SK-N-SH (cell line): Measurements from ENCODE around the gene LTBP1. TPM values are rescaled to one million over a fixed set of nuclear protein-coding genes. Genes with fewer than 3 reads are reported as not detected.

Source experiments
- CTCF ChIA-PET: fragments of 300-600, 350-600 bp; formaldehyde crosslinking; extraction: SDS; loops from one replicate; lab custom pipeline; 2021; lab: Yijun Ruan, JAX
- POLR2A ChIA-PET: fragments of 350-600 bp; sonication (Branson Sonifier 250); formaldehyde crosslinking; extraction: SDS; loops from one replicate; lab custom pipeline; 2020; ENCODE audit warnings: antibody characterized with exemption, inconsistent platforms; lab: Yijun Ruan, JAX
- DNase-seq: peaks from one replicate; pipeline ENCODE4 v3.0.0; 2012
- H2AFZ ChIP-seq: fragments of 200-600 bp; sonication (generic); 2 replicates; pipeline ENCODE4 v1.8.1; 2016; ENCODE audit warnings: antibody characterized with exemption, mild to moderate bottlenecking, low read depth
- H3F3A ChIP-seq: fragments of 200-600 bp; sonication (generic); replicated peaks from 2 replicates; pipeline ENCODE3; 2016; ENCODE audit warnings: antibody characterized with exemption, mild to moderate bottlenecking; ENCODE audit not compliant: insufficient read depth
- H3K27ac ChIP-seq, 2 experiments: fragments of 200-500 bp in 1 of 2; fragments of 200-600 bp in 1 of 2; sonication (Bioruptor generic) in 1 of 2; sonication (generic), shearing (Covaris generic) in 1 of 2; 2 replicates each; pipeline versions ENCODE4 v1.5.1 to v1.6.1; 2014 to 2016; ENCODE audit warnings: low read depth in 2 of 2, inconsistent platforms in 1 of 2, low read length in 1 of 2, mild to moderate bottlenecking in 1 of 2, mixed read lengths in 1 of 2
- H3K27me3 ChIP-seq: fragments of 200-600 bp; sonication (generic), shearing (Covaris generic); 2 replicates; pipeline ENCODE4 v1.6.1; 2016; ENCODE audit warnings: mixed run types; ENCODE audit not compliant: insufficient read depth
- H3K36me3 ChIP-seq, 2 experiments: fragments of 200-500 bp in 1 of 2; fragments of 200-600 bp in 1 of 2; sonication (Bioruptor generic) in 1 of 2; sonication (generic) in 1 of 2; replicated peaks in 1 of 2; 2 replicates each; pipeline versions ENCODE3 to v1.5.1; 2014 to 2016; ENCODE audit warnings: low read length in 1 of 2, mild to moderate bottlenecking in 1 of 2; ENCODE audit not compliant: insufficient read depth in 2 of 2, control insufficient read depth in 1 of 2
- H3K4me1 ChIP-seq, 2 experiments: fragments of 200-500 bp in 1 of 2; fragments of 200-600 bp in 1 of 2; sonication (Bioruptor generic) in 1 of 2; sonication (generic), shearing (Covaris generic) in 1 of 2; 2 replicates each; pipeline versions ENCODE4 v1.5.1 to v1.6.1; 2014 to 2016; ENCODE audit warnings: low read depth in 1 of 2, low read length in 1 of 2, mixed run types in 1 of 2; ENCODE audit not compliant: insufficient read depth in 2 of 2, control insufficient read depth in 1 of 2
- H3K4me2 ChIP-seq: fragments of 200-600 bp; sonication (generic), shearing (Covaris generic); 2 replicates; pipeline ENCODE4 v1.6.1; 2017; ENCODE audit warnings: mixed run types
- H3K4me3 ChIP-seq, 2 experiments: fragments of 200-500 bp in 1 of 2; fragments of 200-600 bp in 1 of 2; sonication (Bioruptor generic) in 1 of 2; sonication (generic), shearing (Covaris generic) in 1 of 2; 2 replicates each; pipeline versions ENCODE4 v1.5.1 to v1.8.1; 2014 to 2016; ENCODE audit warnings: low read depth in 2 of 2, inconsistent platforms in 1 of 2, low read length in 1 of 2, mild to moderate bottlenecking in 1 of 2, mixed read lengths in 1 of 2, moderate library complexity in 1 of 2
- H3K79me2 ChIP-seq: fragments of 200-600 bp; sonication (generic); 2 replicates; pipeline ENCODE4 v1.8.1; 2017; ENCODE audit warnings: mild to moderate bottlenecking; ENCODE audit not compliant: insufficient read depth
- H3K9ac ChIP-seq: fragments of 200-600 bp; sonication (generic); 2 replicates; pipeline ENCODE4 v1.6.1; 2017; ENCODE audit warnings: mixed run types
- H3K9me2 ChIP-seq: fragments of 200-600 bp; sonication (generic); 2 replicates; pipeline ENCODE4 v1.6.1; 2017; ENCODE audit warnings: mixed run types
- H3K9me3 ChIP-seq: fragments of 200-600 bp; sonication (generic); 2 replicates; pipeline ENCODE4 v1.6.1; 2017; ENCODE audit warnings: mixed run types, mild to moderate bottlenecking, moderate library complexity
- H4K20me1 ChIP-seq: fragments of 200-600 bp; sonication (generic); 2 replicates; pipeline ENCODE4 v1.6.1; 2017; ENCODE audit warnings: mild to moderate bottlenecking, mixed run types; ENCODE audit not compliant: insufficient read depth
- EZH2phosphoT487 ChIP-seq: fragments of 200-600 bp; sonication (generic); IDR thresholded peaks from 2 replicates; pipeline ENCODE4 v1.6.1; 2017; ENCODE audit warnings: low read depth, mixed run types, mild to moderate bottlenecking, antibody characterized with exemption, moderate library complexity, borderline replicate concordance
- GATA2 ChIP-seq: sonication (generic); formaldehyde crosslinking; IDR thresholded peaks from 2 replicates; pipeline ENCODE4 v1.5.0; 2020; ENCODE audit warnings: mild to moderate bottlenecking, missing genetic modification reagents
- MAX ChIP-seq: IDR thresholded peaks from 2 replicates; pipeline ENCODE4 v1.4.0; 2012; ENCODE audit warnings: low read depth
- NFIC ChIP-seq: IDR thresholded peaks from 2 replicates; pipeline ENCODE4 v1.4.0; 2012; ENCODE audit warnings: borderline replicate concordance
- RAD21 ChIP-seq: IDR thresholded peaks from 2 replicates; pipeline ENCODE4 v1.6.1; 2012; ENCODE audit warnings: mild to moderate bottlenecking, low read length
- RXRA ChIP-seq: IDR thresholded peaks from 2 replicates; pipeline ENCODE4 v1.4.0; 2012; ENCODE audit warnings: low read depth, mild to moderate bottlenecking, borderline replicate concordance
- SMC3 ChIP-seq: IDR thresholded peaks from 2 replicates; pipeline ENCODE4 v1.6.1; 2012; ENCODE audit warnings: low read depth, low read length, improper control_type of control experiment
- TAF1 ChIP-seq: IDR thresholded peaks from 2 replicates; pipeline ENCODE4 v1.6.1; 2012; ENCODE audit warnings: low read depth, mild to moderate bottlenecking, low read length, moderate library complexity, borderline replicate concordance
- TCF12 ChIP-seq: IDR thresholded peaks from 2 replicates; pipeline ENCODE4 v1.4.0; 2012
- USF2 ChIP-seq: fragments of 150-350 bp; IDR thresholded peaks from 2 replicates; pipeline ENCODE4 v1.6.1; 2017; ENCODE audit warnings: antibody characterized with exemption, low read length, low read depth, borderline replicate concordance
- YY1 ChIP-seq: IDR thresholded peaks from 2 replicates; pipeline ENCODE4 v1.4.0; 2012; ENCODE audit warnings: low read depth, mild to moderate bottlenecking
- WGBS: methylation state at CpG from one replicate; pipeline ENCODE4 v1.1.6; 2017; ENCODE audit warnings: low lambda C conversion rate; 5-methylcytosine and 5-hydroxymethylcytosine counted together
- polyA plus RNA-seq, 3 experiments: library from polyadenylated mRNA; depleted of rRNA; stranded (reverse); fragments of >200 nt; gene quantifications; 2 replicates each; pipeline ENCODE4 v1.2.3, GENCODE V29; 2012
- TF ChIP-seq, protein P1 (sequence below): fragments of 200-600 bp; sonication (generic); IDR thresholded peaks from 2 replicates; pipeline ENCODE4 v1.6.1; 2017; ENCODE audit warnings: antibody characterized with exemption, mild to moderate bottlenecking, moderate library complexity

The LTBP1 gene
- polyA plus RNA-seq, 1 of the 3 experiments (the other 2 are of a cell fraction), result 467 TPM

DNA sequence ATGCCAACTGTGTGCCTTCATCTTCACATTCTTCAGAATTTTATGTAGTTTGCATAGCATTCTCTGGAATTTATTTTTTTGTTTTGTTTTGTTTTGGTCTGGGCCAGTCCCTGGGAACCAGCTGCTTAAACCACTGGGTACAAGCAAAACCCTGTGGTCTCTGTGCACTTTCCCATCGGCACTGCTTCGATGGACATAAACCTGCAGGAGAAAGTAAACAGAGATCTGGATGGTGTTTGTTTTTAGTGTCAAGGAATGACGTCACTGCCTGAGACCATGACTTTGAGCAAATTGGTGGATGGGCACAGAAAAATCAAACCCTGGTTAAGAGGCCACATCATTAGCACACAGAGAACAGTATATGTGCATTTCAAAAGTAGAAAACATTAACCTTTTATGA, 465.0 kb downstream of the LTBP1 start:
- H3K27ac ChIP-seq, result peak overlapping the region; percentile 44 to 75; a peak in 3 of 4 replicates
- peaks cover 0 to 4% of the 10 kb centered on the region in 2 experiments; a peak in 1 of 4 replicates for H3K4me1 ChIP-seq
- POLR2A ChIA-PET, result no interaction called here
- DNase-seq, result no peak
- peak; percentile 30; the same call in 1 of the 2 replicates for TF ChIP-seq TCF12
- TF ChIP-seq EZH2phosphoT487, result no peak
- no peaks in the 10 kb centered on the region for H4K20me1 ChIP-seq
- peak overlapping the region; percentile 19 for H3K9ac ChIP-seq
- H3K4me3 ChIP-seq, result no peak overlapping the region
- H3K79me2 ChIP-seq, result no peaks in the 10 kb centered on the region
- H3K9me2 ChIP-seq, result no peaks in the 10 kb centered on the region
- peaks cover 0 to 6% of the 10 kb centered on the region in 2 experiments for H3K36me3 ChIP-seq
- H3K9me3 ChIP-seq, result peaks cover 10% of the 10 kb centered on the region; the same call in 1 of the 2 replicates
- H3K4me2 ChIP-seq, result 0 out of 2 replicates have a peak overlapping the region, but pooled peaks have one; percentile 24
- no peaks in the 10 kb centered on the region for H3K27me3 ChIP-seq
- CTCF ChIA-PET, result no interaction called here
- peaks cover 16% of the 10 kb centered on the region for H3F3A ChIP-seq
- 22% methylated on average over 3 of the region's 3 CpGs for WGBS
- H2AFZ ChIP-seq, result no peak overlapping the region

DNA sequence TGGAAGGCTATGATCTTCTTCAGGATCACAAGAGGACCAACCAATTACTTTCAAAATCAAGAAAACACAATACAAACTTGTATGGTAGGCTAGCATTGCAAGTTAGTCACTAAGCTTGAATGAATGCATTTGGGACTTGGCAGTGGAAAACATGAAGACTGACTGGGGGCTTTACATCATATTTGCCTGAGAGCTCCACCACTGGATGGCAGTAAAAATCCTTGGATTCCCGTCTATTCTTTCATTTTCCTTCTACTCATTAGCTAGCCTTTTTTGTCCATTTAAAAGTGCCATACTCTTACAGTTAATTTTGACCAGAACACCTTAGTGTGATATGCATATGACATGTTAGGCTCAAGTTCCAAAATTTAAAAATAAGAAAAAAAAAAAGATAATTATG, 466.2 kb downstream of the LTBP1 start:
- Histone ChIP-seq H3F3A (peaks cover 17% of the 10 kb centered on the region), H2AFZ (no peak overlapping the region), H3K9ac (peak overlapping the region; percentile 21; the same call in 1 of the 2 replicates), H3K36me3 (peaks cover 0 to 3% of the 10 kb centered on the region in 2 experiments), H3K9me2 (no peaks in the 10 kb centered on the region), H3K27ac (peak overlapping the region in 1 of 2 experiments; percentile 75; a peak in 2 of 4 replicates)
- DNase-seq, result peak; percentile 18
- CTCF ChIA-PET, result interaction anchor here (0.6 to 1.6 kb wide), 4 partner anchors 11 to 179 kb away, joined by 3 to 10 read pairs (median 4); no protein-coding TSS in a partner anchor
- 11% methylated on average over 1 of the region's 1 CpG for WGBS
- TF ChIP-seq NFIC (peak; percentile 15; the same call in 1 of the 2 replicates), RAD21 (peak; percentile 60), SMC3 (peak; percentile 52), YY1 (no peak), RXRA (no peak), USF2 (no peak), GATA2 (CRISPR knock-in tag) (no peak), TAF1 (no peak), MAX (0 out of 2 replicates have a peak, but pooled peaks have one; percentile 14)
- TF ChIP-seq, protein P1, sequence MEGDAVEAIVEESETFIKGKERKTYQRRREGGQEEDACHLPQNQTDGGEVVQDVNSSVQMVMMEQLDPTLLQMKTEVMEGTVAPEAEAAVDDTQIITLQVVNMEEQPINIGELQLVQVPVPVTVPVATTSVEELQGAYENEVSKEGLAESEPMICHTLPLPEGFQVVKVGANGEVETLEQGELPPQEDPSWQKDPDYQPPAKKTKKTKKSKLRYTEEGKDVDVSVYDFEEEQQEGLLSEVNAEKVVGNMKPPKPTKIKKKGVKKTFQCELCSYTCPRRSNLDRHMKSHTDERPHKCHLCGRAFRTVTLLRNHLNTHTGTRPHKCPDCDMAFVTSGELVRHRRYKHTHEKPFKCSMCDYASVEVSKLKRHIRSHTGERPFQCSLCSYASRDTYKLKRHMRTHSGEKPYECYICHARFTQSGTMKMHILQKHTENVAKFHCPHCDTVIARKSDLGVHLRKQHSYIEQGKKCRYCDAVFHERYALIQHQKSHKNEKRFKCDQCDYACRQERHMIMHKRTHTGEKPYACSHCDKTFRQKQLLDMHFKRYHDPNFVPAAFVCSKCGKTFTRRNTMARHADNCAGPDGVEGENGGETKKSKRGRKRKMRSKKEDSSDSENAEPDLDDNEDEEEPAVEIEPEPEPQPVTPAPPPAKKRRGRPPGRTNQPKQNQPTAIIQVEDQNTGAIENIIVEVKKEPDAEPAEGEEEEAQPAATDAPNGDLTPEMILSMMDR, result peak; percentile 79
- TF ChIP-seq, all 33 proteins: peak for 5
- Histone ChIP-seq H3K4me3 (no peak overlapping the region), H3K79me2 (peaks cover 2% of the 10 kb centered on the region; the same call in 1 of the 2 replicates), H4K20me1 (no peaks in the 10 kb centered on the region), H3K9me3 (peaks cover 3% of the 10 kb centered on the region; the same call in 1 of the 2 replicates), H3K4me2 (no peak overlapping the region), H3K27me3 (no peaks in the 10 kb centered on the region), H3K4me1 (peaks cover 0 to 6% of the 10 kb centered on the region in 2 experiments; a peak in 1 of 4 replicates)
- POLR2A ChIA-PET, result no interaction called here
